ENCODE measurements around the gene EIF3D.
A peak's percentile ranks its signal among the peaks of the same experiment; 100 is the strongest.

The EIF3D gene

DNA sequence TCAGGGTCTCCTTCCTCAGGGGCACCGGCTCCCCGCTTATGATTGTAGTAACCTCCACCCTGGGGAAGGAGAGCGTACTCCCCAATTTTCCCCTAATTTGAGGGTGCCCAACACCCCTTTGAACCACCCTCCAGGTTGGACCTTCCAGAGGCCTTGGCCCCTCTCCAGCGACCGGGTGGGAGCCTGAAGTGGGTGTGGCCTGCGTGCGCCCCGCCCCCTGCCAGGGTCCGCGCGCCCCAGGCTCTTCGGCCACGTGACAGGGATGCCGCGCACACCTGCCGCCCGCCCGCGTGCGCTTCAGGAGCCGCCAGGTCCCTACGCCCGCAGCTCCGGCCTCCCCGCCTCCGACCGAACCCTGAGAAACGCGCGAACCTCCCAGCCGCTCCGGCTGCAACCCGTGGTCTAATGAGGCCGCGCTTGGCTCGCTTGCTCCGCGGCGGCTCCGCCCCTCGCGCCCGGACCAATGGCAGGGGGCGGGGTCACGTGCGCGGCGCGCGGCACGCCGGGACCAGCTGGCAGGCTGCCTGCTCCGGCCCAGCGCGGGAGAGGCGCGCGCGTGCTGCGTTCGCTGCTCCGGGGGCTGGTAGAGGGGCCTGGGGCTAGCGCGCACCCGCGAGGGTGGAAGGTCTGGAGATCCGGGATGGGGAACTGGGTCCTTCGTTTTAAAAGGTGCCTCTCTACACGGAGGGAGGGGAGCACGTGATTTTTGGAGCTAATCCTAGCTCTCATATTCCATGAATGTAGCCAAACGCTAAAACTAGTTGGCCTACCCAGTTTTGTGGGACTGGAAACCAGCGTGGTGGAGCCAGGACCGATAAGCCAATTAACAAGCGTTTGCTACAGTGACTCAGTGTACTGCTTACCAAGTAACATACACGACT lies 22.1 kb downstream of the EIF3D start, which contains the start of gene FOXRED2:
TSS of gene FOXRED2 (minus strand) at position 404 of the 881 bp plus-strand sequence. CDS start 618 bp downstream, outside the sequence.
- H3K27ac ChIP-seq (ENCODE audit: low read depth, low read length), result peak within 1 kb of the TSS; percentile 54; the same call in 1 of the 2 replicates
- H3K27me3 ChIP-seq (ENCODE audit: control insufficient read depth, insufficient read depth, low read length), result peaks cover 6% of the 10 kb centered on the region
- peaks cover 6% of the 10 kb centered on the region; the same call in 1 of the 2 replicates for H3K4me1 ChIP-seq (ENCODE audit: control insufficient read depth, insufficient read depth, low read length)
- H3K9me3 ChIP-seq (ENCODE audit: control insufficient read depth, insufficient read depth, low read depth, low read length), result no peaks in the 10 kb centered on the region
- peaks cover 44% of the 10 kb centered on the region for H3K36me3 ChIP-seq (ENCODE audit: control insufficient read depth, insufficient read depth, low read length)
- peak within 1 kb of the TSS; percentile 60 for H3K4me3 ChIP-seq (ENCODE audit: low read depth, low read length)
- peak within 1 kb of the TSS; percentile 68 for H3K9ac ChIP-seq (ENCODE audit: low read length)

DNA sequence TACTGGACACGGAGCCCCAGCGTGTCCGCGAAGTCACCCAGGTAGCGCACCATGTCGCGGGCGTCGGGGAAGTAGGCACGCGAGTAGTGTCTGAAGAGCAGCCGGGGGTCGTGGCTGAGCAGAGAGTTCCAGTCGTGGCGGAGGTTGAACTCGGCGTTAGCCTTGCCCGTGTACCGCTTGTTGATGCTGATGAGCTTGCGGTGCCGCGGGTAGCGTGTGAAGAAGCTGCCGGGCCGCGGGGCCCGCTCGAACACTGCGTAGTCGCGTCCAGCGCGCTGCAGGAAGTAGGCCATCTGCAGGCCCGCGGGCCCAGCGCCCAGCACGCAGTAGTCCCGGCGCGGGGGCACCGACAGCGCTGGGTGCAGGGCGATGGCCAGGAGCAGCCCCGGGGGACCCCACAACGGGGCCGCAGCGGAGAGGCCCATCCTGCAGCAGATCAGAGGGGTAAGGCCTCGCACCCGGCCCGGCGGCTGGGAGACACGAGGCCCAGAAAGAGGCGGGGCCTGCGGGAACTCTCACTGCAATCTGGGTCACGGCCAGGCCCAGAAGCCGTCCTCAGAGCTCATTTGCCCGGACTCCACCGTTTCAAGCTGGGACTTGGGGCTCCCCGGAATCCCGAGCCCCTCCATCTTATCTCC lies 22.8 kb downstream of the EIF3D start:
- Histone ChIP-seq H3K4me3 (ENCODE audit: low read depth, low read length) (peak overlapping the region; percentile 60), H3K9ac (ENCODE audit: low read length) (peak overlapping the region; percentile 52), H3K27me3 (ENCODE audit: control insufficient read depth, insufficient read depth, low read length) (peaks cover 6% of the 10 kb centered on the region), H3K36me3 (ENCODE audit: control insufficient read depth, insufficient read depth, low read length) (peaks cover 40% of the 10 kb centered on the region), H3K9me3 (ENCODE audit: control insufficient read depth, insufficient read depth, low read depth, low read length) (no peaks in the 10 kb centered on the region), H3K4me1 (ENCODE audit: control insufficient read depth, insufficient read depth, low read length) (peaks cover 6% of the 10 kb centered on the region; the same call in 1 of the 2 replicates), H3K27ac (ENCODE audit: low read depth, low read length) (peak overlapping the region; percentile 54; the same call in 1 of the 2 replicates)

GRCh38 chr22:36497910-36498665 lies 30.9 kb downstream of the EIF3D start:
- Histone ChIP-seq H3K9ac (ENCODE audit: low read length) (no peak overlapping the region), H3K27me3 (ENCODE audit: control insufficient read depth, insufficient read depth, low read length) (no peaks in the 10 kb centered on the region), H3K36me3 (ENCODE audit: control insufficient read depth, insufficient read depth, low read length) (peaks cover 66% of the 10 kb centered on the region), H3K4me3 (ENCODE audit: low read depth, low read length) (no peak overlapping the region), H3K4me1 (ENCODE audit: control insufficient read depth, insufficient read depth, low read length) (no peaks in the 10 kb centered on the region), H3K27ac (ENCODE audit: low read depth, low read length) (no peak overlapping the region), H3K9me3 (ENCODE audit: control insufficient read depth, insufficient read depth, low read depth, low read length) (no peaks in the 10 kb centered on the region)

- H3K4me3 ChIP-seq (ENCODE audit: low read depth, low read length), result no peak overlapping the region
- H3K36me3 ChIP-seq (ENCODE audit: control insufficient read depth, insufficient read depth, low read length), result peaks cover 83% of the 10 kb centered on the region
Observed at GRCh38 chr22:36493690-36494110, 35.3 kb downstream of the EIF3D start.

DNA sequence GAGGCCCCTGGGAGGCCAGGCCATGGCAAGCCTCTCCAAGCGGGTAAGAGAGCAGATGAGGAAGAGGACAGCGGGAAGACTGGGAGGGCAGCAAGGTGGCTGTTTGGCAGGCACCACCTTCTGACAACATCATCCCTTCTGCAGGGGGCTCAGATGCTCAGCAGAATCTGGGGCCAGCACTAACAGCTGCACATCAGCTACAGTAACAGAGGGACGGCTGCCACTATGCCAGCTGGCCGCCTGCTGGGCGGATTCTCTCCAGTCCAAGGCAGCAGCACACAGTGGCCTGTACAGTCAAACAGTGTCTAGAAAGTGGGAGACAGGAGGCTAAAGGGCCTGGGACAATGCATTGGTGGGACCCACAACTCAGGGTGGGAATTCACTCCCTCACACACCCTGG lies 36.9 kb downstream of the EIF3D start:
- no peaks in the 10 kb centered on the region for H3K4me1 ChIP-seq (ENCODE audit: control insufficient read depth, insufficient read depth, low read length)
- H3K9me3 ChIP-seq (ENCODE audit: control insufficient read depth, insufficient read depth, low read depth, low read length), result no peaks in the 10 kb centered on the region; the same call in 1 of the 2 replicates
- peaks cover 73% of the 10 kb centered on the region for H3K36me3 ChIP-seq (ENCODE audit: control insufficient read depth, insufficient read depth, low read length)
- no peak overlapping the region for H3K4me3 ChIP-seq (ENCODE audit: low read depth, low read length)
- H3K27me3 ChIP-seq (ENCODE audit: control insufficient read depth, insufficient read depth, low read length), result no peaks in the 10 kb centered on the region
- H3K9ac ChIP-seq (ENCODE audit: low read length), result no peak overlapping the region
- no peak overlapping the region for H3K27ac ChIP-seq (ENCODE audit: low read depth, low read length)

More at GRCh38 chr22:36493690-36494110, 35.3 kb downstream of the EIF3D start:
- Histone ChIP-seq H3K9ac (ENCODE audit: low read length) (no peak overlapping the region), H3K27ac (ENCODE audit: low read depth, low read length) (no peak overlapping the region), H3K4me1 (ENCODE audit: control insufficient read depth, insufficient read depth, low read length) (no peaks in the 10 kb centered on the region), H3K9me3 (ENCODE audit: control insufficient read depth, insufficient read depth, low read depth, low read length) (no peaks in the 10 kb centered on the region), H3K27me3 (ENCODE audit: control insufficient read depth, insufficient read depth, low read length) (no peaks in the 10 kb centered on the region)

GRCh38 chr22:36491155-36491554 lies 37.8 kb downstream of the EIF3D start:
- no peaks in the 10 kb centered on the region for H3K4me1 ChIP-seq (ENCODE audit: control insufficient read depth, insufficient read depth, low read length)
- H3K27ac ChIP-seq (ENCODE audit: low read depth, low read length), result no peak overlapping the region
- H3K9ac ChIP-seq (ENCODE audit: low read length), result no peak overlapping the region
- peaks cover 2% of the 10 kb centered on the region for H3K9me3 ChIP-seq (ENCODE audit: control insufficient read depth, insufficient read depth, low read depth, low read length)
- H3K4me3 ChIP-seq (ENCODE audit: low read depth, low read length), result no peak overlapping the region
- peaks cover 72% of the 10 kb centered on the region for H3K36me3 ChIP-seq (ENCODE audit: control insufficient read depth, insufficient read depth, low read length)
- no peaks in the 10 kb centered on the region for H3K27me3 ChIP-seq (ENCODE audit: control insufficient read depth, insufficient read depth, low read length)

- Histone ChIP-seq H3K4me1 (ENCODE audit: control insufficient read depth, insufficient read depth, low read length) (no peaks in the 10 kb centered on the region), H3K36me3 (ENCODE audit: control insufficient read depth, insufficient read depth, low read length) (peaks cover 36% of the 10 kb centered on the region), H3K9me3 (ENCODE audit: control insufficient read depth, insufficient read depth, low read depth, low read length) (peaks cover 2% of the 10 kb centered on the region), H3K9ac (ENCODE audit: low read length) (no peak overlapping the region), H3K27ac (ENCODE audit: low read depth, low read length) (no peak overlapping the region), H3K4me3 (ENCODE audit: low read depth, low read length) (no peak overlapping the region), H3K27me3 (ENCODE audit: control insufficient read depth, insufficient read depth, low read length) (no peaks in the 10 kb centered on the region)
Observed at GRCh38 chr22:36486619-36487384, 42.2 kb downstream of the EIF3D start.

- peaks cover 5% of the 10 kb centered on the region; the same call in 1 of the 2 replicates for H3K4me1 ChIP-seq (ENCODE audit: control insufficient read depth, insufficient read depth, low read length)
- H3K27ac ChIP-seq (ENCODE audit: low read depth, low read length), result peak within 1 kb of the TSS; percentile 88
Observed at GRCh38 chr22:36481393-36482168, 47.4 kb downstream of the EIF3D start, which contains the start of gene TXN2. TXN2 (minus strand) TSS chr22:36481640; CDS start chr22:36480837, 803 bp downstream.

DNA sequence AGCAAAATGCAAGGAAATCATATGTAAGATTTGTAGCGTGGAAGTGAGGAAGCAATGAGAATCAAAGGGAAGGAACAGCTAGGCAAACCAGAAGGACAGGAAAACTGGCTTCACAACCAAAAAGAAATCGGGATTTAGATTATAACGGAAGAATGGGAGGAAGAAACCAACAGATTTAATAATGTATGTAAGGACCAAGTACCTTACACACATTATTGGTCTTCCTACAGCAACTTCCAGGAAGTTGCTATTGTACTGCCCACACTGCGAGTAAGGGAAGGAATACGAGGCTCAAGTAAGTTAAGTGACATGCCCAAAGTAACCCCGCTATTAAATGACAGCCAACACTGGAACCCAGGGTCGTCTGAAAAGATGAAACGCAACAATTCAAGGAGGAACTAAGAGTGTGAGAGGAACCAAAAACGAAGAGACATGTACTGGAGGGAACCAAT lies 48.0 kb downstream of the EIF3D start:
- no peaks in the 10 kb centered on the region for H3K27me3 ChIP-seq (ENCODE audit: control insufficient read depth, insufficient read depth, low read length)
- peak overlapping the region; percentile 93 for H3K9ac ChIP-seq (ENCODE audit: low read length)
- peak overlapping the region; percentile 88 for H3K27ac ChIP-seq (ENCODE audit: low read depth, low read length)
- H3K36me3 ChIP-seq (ENCODE audit: control insufficient read depth, insufficient read depth, low read length), result peaks cover 18% of the 10 kb centered on the region
- H3K9me3 ChIP-seq (ENCODE audit: control insufficient read depth, insufficient read depth, low read depth, low read length), result no peaks in the 10 kb centered on the region
- H3K4me3 ChIP-seq (ENCODE audit: low read depth, low read length), result peak overlapping the region; percentile 85
- H3K4me1 ChIP-seq (ENCODE audit: control insufficient read depth, insufficient read depth, low read length), result peaks cover 5% of the 10 kb centered on the region; the same call in 1 of the 2 replicates

More at GRCh38 chr22:36481393-36482168, 47.4 kb downstream of the EIF3D start, which contains the start of gene TXN2:
- peaks cover 12% of the 10 kb centered on the region for H3K36me3 ChIP-seq (ENCODE audit: control insufficient read depth, insufficient read depth, low read length)
- H3K27me3 ChIP-seq (ENCODE audit: control insufficient read depth, insufficient read depth, low read length), result no peaks in the 10 kb centered on the region
- H3K9me3 ChIP-seq (ENCODE audit: control insufficient read depth, insufficient read depth, low read depth, low read length), result no peaks in the 10 kb centered on the region
- H3K4me3 ChIP-seq (ENCODE audit: low read depth, low read length), result peak within 1 kb of the TSS; percentile 85
- H3K9ac ChIP-seq (ENCODE audit: low read length), result peak within 1 kb of the TSS; percentile 93

All from HUES6 (cell line).